GM21390 (cell line): ENCODE data around the gene MAT2B.
A peak's percentile ranks its signal among the peaks of the same experiment; 100 is the strongest.

ENCODE experiments used
- ATAC-seq: cut with Tn5 transposase; IDR thresholded peaks from one replicate; pipeline ENCODE4 v1.9.1; 2021; ENCODE audit not compliant: unreplicated experiment

Gene MAT2B

GRCh38 chr5:163505368-163506094, at the start of gene MAT2B:
Gene MAT2B, plus strand, starts transcription at chr5:163505619. Its CDS starts 68 bp downstream, at chr5:163505687.
- peak; percentile 84 for ATAC-seq

GRCh38 chr5:163456029-163456589, 49.3 kb upstream of the MAT2B start:
- ATAC-seq = no peak

- no peak for ATAC-seq
These were observed 48.6 kb upstream of the MAT2B start for GRCh38 chr5:163456840-163457239.

GRCh38 chr5:163458778-163459385, 46.5 kb upstream of the MAT2B start:
- ATAC-seq = no peak

DNA sequence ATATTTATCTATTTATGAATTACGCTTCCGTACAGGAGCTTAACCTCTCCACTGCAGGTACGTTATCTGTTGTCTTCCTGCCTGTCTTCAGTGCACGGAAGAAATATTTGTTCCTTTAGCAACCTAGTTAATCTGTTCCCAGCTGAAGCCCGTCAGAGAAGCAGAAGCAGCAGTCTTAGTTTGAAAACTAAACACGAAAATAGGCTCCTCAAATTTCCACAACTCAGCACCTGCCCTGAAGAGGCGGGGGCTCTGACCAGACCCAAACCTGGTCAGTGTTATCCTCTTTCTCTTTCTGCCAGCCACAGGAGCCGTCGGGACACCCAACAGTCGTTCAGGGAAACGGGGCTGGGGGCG, 46.0 kb upstream of the MAT2B start:
- peak; percentile 0 for ATAC-seq

DNA sequence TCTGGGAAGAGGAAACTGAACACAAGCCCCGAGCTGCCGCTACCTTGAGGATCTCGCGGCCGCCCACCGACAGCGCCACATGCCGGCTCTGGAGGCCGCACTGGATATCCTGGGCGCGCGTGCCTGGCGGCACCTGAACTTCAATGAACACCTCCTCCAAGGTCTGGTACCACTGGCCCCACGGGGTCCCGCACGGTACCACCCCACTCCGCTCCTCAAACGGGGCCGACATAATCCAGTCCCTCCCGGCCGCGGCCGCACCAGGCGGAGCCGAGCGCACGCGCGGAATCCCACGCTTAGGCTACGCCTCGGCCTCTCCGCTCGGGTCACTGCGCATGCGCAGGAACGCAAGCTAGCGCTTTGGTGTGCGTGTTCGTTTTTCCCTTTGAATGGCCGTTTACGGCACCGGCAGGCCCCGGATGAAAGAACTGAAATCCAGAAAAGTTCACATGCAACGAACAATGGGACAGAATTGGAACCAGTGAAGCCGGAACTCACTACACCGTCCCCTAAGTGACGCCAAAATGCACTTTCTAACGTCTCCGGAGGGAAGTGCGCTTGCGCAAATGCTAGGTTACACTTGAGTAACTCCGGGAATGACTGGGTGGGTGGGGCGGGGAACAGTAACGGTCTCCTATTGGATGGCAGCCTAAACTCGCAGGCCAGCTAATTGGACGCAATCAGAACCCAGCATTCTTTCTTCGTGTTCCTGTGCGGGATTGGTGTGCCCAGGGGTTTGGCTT, 45.4 kb upstream of the MAT2B start, which contains the start of gene NUDCD2:
NUDCD2 (minus strand) TSS at position 284 of the 743 bp plus-strand sequence; CDS start at position 232, 52 bp downstream.
- ATAC-seq = peak; percentile 77

DNA sequence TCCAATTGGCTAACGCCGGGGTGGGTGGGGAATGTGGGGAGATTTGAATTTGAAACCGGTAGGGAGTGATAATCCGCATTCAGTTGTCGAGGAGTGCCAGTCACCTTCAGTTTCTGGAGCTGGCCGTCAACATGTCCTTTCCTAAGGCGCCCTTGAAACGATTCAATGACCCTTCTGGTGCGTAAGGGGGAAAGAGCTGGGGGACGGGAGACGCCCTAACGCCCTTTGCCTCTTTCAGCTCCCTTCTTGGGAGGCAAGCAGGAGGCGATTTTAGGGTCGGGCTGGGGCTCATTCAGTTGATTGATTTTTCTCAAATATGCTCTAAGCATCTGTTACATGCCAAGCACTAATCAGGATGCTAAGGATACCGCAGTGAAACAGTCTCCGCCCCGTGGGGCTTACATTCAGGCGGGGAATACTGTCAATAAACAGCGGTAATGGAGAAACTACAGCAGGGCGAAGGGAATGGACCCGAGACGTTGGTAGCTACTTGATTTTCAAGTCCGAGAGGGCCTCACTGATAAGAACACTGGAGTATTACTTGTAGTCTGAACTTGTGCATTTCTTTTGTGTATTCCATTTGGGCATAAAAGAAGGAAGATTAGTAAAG, 44.8 kb upstream of the MAT2B start, which contains the start of gene HMMR:
HMMR (plus strand) TSS at position 71 of the 610 bp plus-strand sequence; CDS start at position 132, 61 bp downstream.
- ATAC-seq = no peak

DNA sequence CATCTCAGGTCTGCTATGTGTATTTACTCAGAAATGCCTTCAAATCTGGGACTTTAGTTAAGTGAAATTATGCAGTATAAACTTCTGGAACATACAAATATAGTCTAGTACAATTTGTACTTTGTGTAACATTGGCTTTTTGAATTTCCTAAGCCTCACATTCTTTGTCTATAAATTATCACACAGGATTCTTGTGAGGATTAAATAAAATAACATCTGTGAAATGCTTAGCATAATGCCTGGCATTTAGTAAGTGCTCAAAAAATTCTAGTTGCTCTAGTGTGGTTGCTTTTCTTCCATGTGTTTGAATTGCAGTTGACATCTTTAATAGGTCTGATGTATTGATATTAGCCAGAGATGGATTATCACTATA, 42.4 kb upstream of the MAT2B start:
- no peak for ATAC-seq

- ATAC-seq = no peak
These were observed 37.7 kb upstream of the MAT2B start for GRCh38 chr5:163467682-163468081.

GRCh38 chr5:163473635-163474243, 31.7 kb upstream of the MAT2B start:
- peak; percentile 87 for ATAC-seq

DNA sequence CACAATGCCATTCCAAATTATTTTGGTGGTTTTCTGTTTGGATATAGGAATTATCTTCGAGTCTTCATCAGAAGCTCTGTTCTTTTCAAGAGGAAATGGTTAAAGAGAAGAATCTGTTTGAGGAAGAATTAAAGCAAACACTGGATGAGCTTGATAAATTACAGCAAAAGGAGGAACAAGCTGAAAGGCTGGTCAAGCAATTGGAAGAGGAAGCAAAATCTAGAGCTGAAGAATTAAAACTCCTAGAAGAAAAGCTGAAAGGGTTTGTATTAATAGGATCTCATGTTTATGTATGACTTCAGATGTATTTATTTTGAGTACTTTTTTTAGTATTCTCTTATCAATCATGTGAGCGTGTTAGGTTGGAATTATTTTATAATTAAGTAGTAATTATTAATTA, 30.0 kb upstream of the MAT2B start:
- ATAC-seq = no peak

GRCh38 chr5:163478126-163478981, 27.1 kb upstream of the MAT2B start:
- no peak for ATAC-seq

GRCh38 chr5:163478982-163479271, 26.5 kb upstream of the MAT2B start:
- ATAC-seq = no peak

DNA sequence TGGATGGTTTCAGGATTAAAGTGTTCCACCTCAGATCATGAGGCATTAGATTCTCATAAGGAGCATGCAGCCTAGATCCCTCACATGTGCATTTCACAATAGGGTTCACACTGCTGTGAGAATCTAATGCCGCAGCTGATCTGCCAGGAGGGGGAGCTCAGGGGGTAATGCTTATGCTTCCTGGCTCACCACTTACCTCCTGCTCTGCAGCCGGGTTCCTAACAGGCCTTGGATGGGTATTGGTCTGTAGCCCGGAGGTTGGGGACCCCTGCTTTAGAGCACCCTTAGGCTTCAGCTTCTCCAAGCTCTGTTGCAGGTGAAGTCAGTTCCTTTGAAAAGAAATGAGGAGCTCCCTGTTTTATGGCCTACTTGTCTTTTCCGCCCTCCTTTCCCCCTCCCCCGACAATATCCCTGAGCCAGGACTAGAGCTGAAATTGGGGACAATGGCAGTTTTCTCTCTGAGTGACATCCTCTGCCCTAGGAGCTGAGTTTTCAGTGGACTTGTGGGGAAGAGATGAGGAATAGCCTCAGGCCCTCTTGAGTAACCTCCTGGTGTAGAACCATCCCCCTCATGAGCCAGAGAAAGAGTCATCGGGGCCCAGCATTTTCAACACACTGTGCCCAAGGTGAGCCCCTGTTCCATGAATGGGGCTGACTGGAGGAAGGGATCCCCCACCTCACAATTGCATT, 16.2 kb upstream of the MAT2B start:
- ATAC-seq = no peak

- ATAC-seq = no peak
These were observed 15.7 kb upstream of the MAT2B start for GRCh38 chr5:163489745-163490075.

DNA sequence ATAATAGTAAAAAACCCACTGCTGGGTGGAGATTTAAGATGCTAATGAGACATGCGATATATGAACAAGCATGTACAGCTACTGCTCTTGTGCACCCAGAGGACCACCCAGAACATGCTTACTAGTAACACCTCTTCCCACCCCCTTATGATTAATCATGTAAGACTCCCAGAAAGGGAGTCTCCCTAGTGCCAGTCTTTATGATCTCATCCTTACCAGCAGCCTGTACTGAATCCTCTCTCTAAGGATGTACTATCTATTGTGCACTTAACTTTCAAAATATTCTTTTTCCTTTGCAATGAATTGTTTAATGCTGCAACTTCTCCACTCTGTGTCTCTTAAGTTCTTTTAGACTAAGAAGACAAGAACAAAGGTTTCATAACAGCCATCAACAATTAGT, 9.1 kb upstream of the MAT2B start:
- no peak for ATAC-seq

DNA sequence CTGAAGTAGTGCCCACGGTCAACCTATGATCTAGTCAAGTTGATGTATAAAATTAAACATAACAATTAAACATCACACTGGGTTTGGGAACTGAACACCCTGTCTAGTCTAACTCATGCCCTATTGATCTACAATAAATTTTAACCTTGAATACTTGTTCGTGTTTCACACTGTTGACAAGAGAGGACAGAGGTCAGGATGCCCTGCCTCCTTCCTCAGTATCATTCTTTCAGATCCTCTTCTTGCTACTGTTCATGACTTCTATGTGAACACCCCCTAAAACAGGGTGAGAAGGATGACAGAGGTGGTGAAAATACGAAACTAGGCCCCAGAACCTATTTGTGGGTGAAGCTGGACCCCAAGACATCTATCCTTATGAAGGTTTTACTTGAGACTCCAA, 8.1 kb upstream of the MAT2B start:
- ATAC-seq = no peak

GRCh38 chr5:163498886-163499285, 6.5 kb upstream of the MAT2B start:
- ATAC-seq = no peak

DNA sequence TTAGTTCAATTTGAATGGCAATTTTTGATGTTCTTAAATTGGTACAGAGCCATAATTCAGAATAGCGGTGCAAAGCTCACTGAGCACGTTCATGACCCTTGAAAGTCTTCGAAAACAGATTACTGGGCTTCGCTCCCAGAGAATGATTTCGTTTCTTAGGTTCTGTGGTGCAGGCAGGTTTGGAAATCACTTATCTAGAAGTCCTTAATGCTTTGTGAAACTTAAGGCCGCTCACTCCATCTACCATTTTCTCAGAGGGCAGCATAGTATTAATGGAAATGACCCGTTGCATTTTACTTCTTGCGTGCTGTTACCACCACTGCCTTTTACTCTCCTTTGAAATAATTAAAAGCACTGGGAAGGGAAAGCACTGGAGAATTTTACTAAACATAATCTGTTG, 2.9 kb upstream of the MAT2B start:
- no peak for ATAC-seq
